IgD-negative memory B cell (primary cell): ENCODE measurements around the gene ATP13A2. TPM values are rescaled to one million over a fixed set of nuclear protein-coding genes. Genes with fewer than 3 reads are reported as not detected.
"Not testable (repeated sequence)": the region's sequence is repeated elsewhere in the genome, so short reads cannot be mapped to it uniquely, and the experiment has no call there.

Experiments
- H3K27ac Mint-ChIP-seq, 3 donors: one replicate each; pipeline ENCODE4 v1.8.0; 2020 to 2022; ENCODE audit warnings: mild to moderate bottlenecking in 3 of 3, mixed read lengths in 3 of 3, moderate library complexity in 1 of 3
- H3K27me3 Mint-ChIP-seq: one replicate; pipeline ENCODE4 v1.8.0; 2021; ENCODE audit warnings: mixed read lengths
- H3K36me3 Mint-ChIP-seq: one replicate; pipeline ENCODE4 v1.8.0; 2020; ENCODE audit warnings: mild to moderate bottlenecking, mixed read lengths
- H3K4me1 Mint-ChIP-seq, 3 donors: one replicate each; pipeline ENCODE4 v1.8.0; 2020 to 2022; ENCODE audit warnings: mixed read lengths in 3 of 3, mild to moderate bottlenecking in 1 of 3
- H3K4me3 Mint-ChIP-seq, 4 donors: one replicate each; pipeline ENCODE4 v1.8.0; 2020 to 2022; ENCODE audit warnings: mild to moderate bottlenecking in 4 of 4, mixed read lengths in 4 of 4, moderate library complexity in 3 of 4
- H3K9me3 Mint-ChIP-seq, 3 donors: one replicate each; pipeline ENCODE4 v1.8.0; 2020 to 2021; ENCODE audit warnings: mixed read lengths in 3 of 3, mild to moderate bottlenecking in 1 of 3
- polyA plus RNA-seq: library from polyadenylated mRNA; unstranded; fragments of 300-500 nt; fragmentation: Illumina TruSeq; gene quantifications from one replicate; pipeline ENCODE4 v1.2.3, GENCODE V29; 2021

Gene ATP13A2
- polyA plus RNA-seq, 1 donor from 2014 or later: 28.3 TPM

GRCh38 chr1:16970132-16970910 lies 41.4 kb downstream of the ATP13A2 start:
- no peak overlapping the region for H3K4me3 Mint-ChIP-seq
- H3K9me3 Mint-ChIP-seq: no peaks in the 10 kb centered on the region
- no peaks in the 10 kb centered on the region for H3K27me3 Mint-ChIP-seq
- no peak overlapping the region for H3K27ac Mint-ChIP-seq
- peaks cover 6% of the 10 kb centered on the region for H3K36me3 Mint-ChIP-seq
- H3K4me1 Mint-ChIP-seq: no peaks in the 10 kb centered on the region

- no peaks in the 10 kb centered on the region for H3K9me3 Mint-ChIP-seq
- H3K27ac Mint-ChIP-seq: no peak overlapping the region
- no peaks in the 10 kb centered on the region for H3K27me3 Mint-ChIP-seq
- H3K4me1 Mint-ChIP-seq: no peaks in the 10 kb centered on the region
- no peak overlapping the region for H3K4me3 Mint-ChIP-seq
- H3K36me3 Mint-ChIP-seq: peaks cover 7% of the 10 kb centered on the region
Observed at GRCh38 chr1:16969651-16970050, 42.1 kb downstream of the ATP13A2 start.

GRCh38 chr1:16969057-16969611 lies 42.6 kb downstream of the ATP13A2 start:
- peak overlapping the region in 1 of 4 donors; percentile 73 for H3K4me3 Mint-ChIP-seq
- H3K9me3 Mint-ChIP-seq: no peaks in the 10 kb centered on the region
- H3K27me3 Mint-ChIP-seq: no peaks in the 10 kb centered on the region
- H3K4me1 Mint-ChIP-seq: no peaks in the 10 kb centered on the region
- peaks cover 7% of the 10 kb centered on the region for H3K36me3 Mint-ChIP-seq
- H3K27ac Mint-ChIP-seq: no peak overlapping the region

- Mint-ChIP-seq H3K36me3 (peaks cover 7% of the 10 kb centered on the region), H3K4me3 (no peak overlapping the region), H3K27ac (no peak overlapping the region)
Observed at GRCh38 chr1:16968372-16968771, 43.4 kb downstream of the ATP13A2 start.

GRCh38 chr1:16967962-16968361 lies 43.8 kb downstream of the ATP13A2 start:
- Mint-ChIP-seq H3K4me3 (no peak overlapping the region), H3K27ac (no peak overlapping the region)

More at GRCh38 chr1:16968372-16968771, 43.4 kb downstream of the ATP13A2 start:
- H3K9me3 Mint-ChIP-seq: no peaks in the 10 kb centered on the region
- H3K27me3 Mint-ChIP-seq: no peaks in the 10 kb centered on the region
- H3K4me1 Mint-ChIP-seq: no peaks in the 10 kb centered on the region

GRCh38 chr1:16967095-16967575 lies 44.6 kb downstream of the ATP13A2 start:
- no peak overlapping the region for H3K27ac Mint-ChIP-seq
- H3K9me3 Mint-ChIP-seq: no peaks in the 10 kb centered on the region
- H3K27me3 Mint-ChIP-seq: no peaks in the 10 kb centered on the region
- no peaks in the 10 kb centered on the region for H3K4me1 Mint-ChIP-seq
- peak overlapping the region in 1 of 4 donors; percentile 8 for H3K4me3 Mint-ChIP-seq
- H3K36me3 Mint-ChIP-seq: peaks cover 7% of the 10 kb centered on the region

More at GRCh38 chr1:16967962-16968361, 43.8 kb downstream of the ATP13A2 start:
- no peaks in the 10 kb centered on the region for H3K4me1 Mint-ChIP-seq
- no peaks in the 10 kb centered on the region for H3K27me3 Mint-ChIP-seq
- H3K9me3 Mint-ChIP-seq: no peaks in the 10 kb centered on the region
- peaks cover 7% of the 10 kb centered on the region for H3K36me3 Mint-ChIP-seq

- Mint-ChIP-seq H3K9me3 (no peaks in the 10 kb centered on the region), H3K27ac (no peak overlapping the region), H3K36me3 (peaks cover 7% of the 10 kb centered on the region), H3K27me3 (no peaks in the 10 kb centered on the region), H3K4me3 (no peak overlapping the region), H3K4me1 (peaks cover 0 to 6% (median 0%) of the 10 kb centered on the region in 3 donors)
Observed at GRCh38 chr1:16966282-16966681, 45.4 kb downstream of the ATP13A2 start.

GRCh38 chr1:16965486-16966067 lies 46.2 kb downstream of the ATP13A2 start:
- Mint-ChIP-seq H3K36me3 (peaks cover 7% of the 10 kb centered on the region), H3K27ac (no peak overlapping the region), H3K27me3 (no peaks in the 10 kb centered on the region), H3K9me3 (no peaks in the 10 kb centered on the region), H3K4me1 (peaks cover under 1 to 7% (median 1%) of the 10 kb centered on the region in 3 donors), H3K4me3 (no peak overlapping the region)

- peaks cover 5 to 15% (median 6%) of the 10 kb centered on the region in 3 donors for H3K4me1 Mint-ChIP-seq
- H3K27ac Mint-ChIP-seq, H3K4me3 Mint-ChIP-seq, H3K9me3 Mint-ChIP-seq, H3K27me3 Mint-ChIP-seq, H3K36me3 Mint-ChIP-seq: not testable (repeated sequence)
Observed at GRCh38 chr1:16964169-16964568, 47.6 kb downstream of the ATP13A2 start.

- H3K27me3 Mint-ChIP-seq: no peaks in the 10 kb centered on the region
- H3K4me3 Mint-ChIP-seq: peak overlapping the region; percentile 74 to 92 (median 83)
- H3K4me1 Mint-ChIP-seq: peaks cover 5 to 15% (median 6%) of the 10 kb centered on the region in 3 donors
- H3K9me3 Mint-ChIP-seq: no peaks in the 10 kb centered on the region
- peaks cover 2% of the 10 kb centered on the region for H3K36me3 Mint-ChIP-seq
- H3K27ac Mint-ChIP-seq: peak overlapping the region in 1 of 3 donors; percentile 86
Observed at GRCh38 chr1:16961297-16962133, 50.2 kb downstream of the ATP13A2 start.

- Mint-ChIP-seq H3K4me3 (peak overlapping the region; percentile 84 to 95 (median 92)), H3K36me3 (peaks cover 2% of the 10 kb centered on the region), H3K27me3 (no peaks in the 10 kb centered on the region), H3K27ac (peak overlapping the region in 2 of 3 donors; percentile 86 to 87), H3K9me3 (no peaks in the 10 kb centered on the region), H3K4me1 (peaks cover 5 to 15% (median 6%) of the 10 kb centered on the region in 3 donors)
Observed at GRCh38 chr1:16960560-16961296, 51.0 kb downstream of the ATP13A2 start.

GRCh38 chr1:16958475-16958874 lies 53.3 kb downstream of the ATP13A2 start:
- Mint-ChIP-seq H3K4me1 (peaks cover 5 to 15% (median 6%) of the 10 kb centered on the region in 3 donors), H3K9me3 (no peaks in the 10 kb centered on the region), H3K36me3 (no peaks in the 10 kb centered on the region), H3K4me3 (peak overlapping the region in 1 of 4 donors; percentile 12), H3K27me3 (no peaks in the 10 kb centered on the region), H3K27ac (no peak overlapping the region)

- no peaks in the 10 kb centered on the region for H3K36me3 Mint-ChIP-seq
- no peak overlapping the region for H3K27ac Mint-ChIP-seq
- no peak overlapping the region for H3K4me3 Mint-ChIP-seq
- no peaks in the 10 kb centered on the region for H3K27me3 Mint-ChIP-seq
- H3K9me3 Mint-ChIP-seq: no peaks in the 10 kb centered on the region
- peaks cover 5 to 15% (median 6%) of the 10 kb centered on the region in 3 donors for H3K4me1 Mint-ChIP-seq
Observed at GRCh38 chr1:16957731-16958130, 54.0 kb downstream of the ATP13A2 start.

GRCh38 chr1:16956775-16957174 lies 55.0 kb downstream of the ATP13A2 start:
- no peaks in the 10 kb centered on the region for H3K27me3 Mint-ChIP-seq
- no peak overlapping the region for H3K27ac Mint-ChIP-seq
- H3K4me1 Mint-ChIP-seq: peaks cover 5 to 13% (median 6%) of the 10 kb centered on the region in 3 donors
- H3K36me3 Mint-ChIP-seq: no peaks in the 10 kb centered on the region
- no peak overlapping the region for H3K4me3 Mint-ChIP-seq
- H3K9me3 Mint-ChIP-seq: no peaks in the 10 kb centered on the region
